ENCODE data around the gene GNG12.

Gene GNG12

DNA sequence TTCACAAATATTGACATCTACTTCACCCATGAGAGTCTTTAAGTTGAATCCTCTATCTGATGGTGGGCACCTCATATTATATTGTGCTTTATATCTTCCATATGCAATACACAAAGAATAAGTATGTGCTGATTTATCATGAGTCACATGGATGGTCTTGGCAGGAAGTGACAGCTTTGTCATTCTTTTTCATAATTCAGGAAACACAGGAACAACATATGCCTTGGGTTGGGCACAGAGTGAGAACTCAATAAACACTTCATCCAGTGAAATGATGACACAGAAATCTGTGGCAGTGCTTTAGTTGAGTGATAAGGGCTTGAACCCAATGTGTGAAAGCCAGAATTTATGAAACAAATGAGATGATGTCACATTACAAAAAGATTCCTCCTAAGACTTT, 107.0 kb downstream of the GNG12 start:
- DNase-seq, result no peak

DNA sequence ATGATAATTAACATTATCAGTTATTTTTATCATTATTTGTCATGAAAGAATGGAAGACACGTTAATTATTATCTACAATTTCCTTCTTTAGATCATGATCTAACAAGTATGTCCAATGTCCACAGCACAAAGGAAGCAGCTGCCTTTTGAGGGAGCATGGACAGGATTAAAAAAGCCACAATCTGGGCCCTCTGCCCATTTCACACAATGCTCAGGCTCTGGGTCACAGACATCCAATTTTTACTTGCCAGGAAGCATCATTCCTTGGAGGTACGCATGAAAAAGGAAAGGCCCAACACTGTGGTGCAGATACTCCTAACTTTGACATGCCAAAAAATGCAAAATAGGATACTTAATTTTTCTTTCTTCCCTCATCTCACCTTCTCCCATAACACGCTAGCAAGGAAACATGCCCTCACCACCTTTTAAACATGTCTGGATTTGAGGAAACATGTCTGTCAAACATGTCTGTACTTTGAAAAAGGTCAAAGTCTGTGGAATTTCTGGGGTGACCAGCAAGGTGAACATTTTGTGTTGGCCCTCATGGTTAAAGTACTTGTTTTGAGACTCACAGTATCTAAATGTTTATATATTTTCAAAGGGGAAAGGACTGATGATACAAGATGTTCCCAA, 108.2 kb downstream of the GNG12 start:
- no peak for DNase-seq

DNA sequence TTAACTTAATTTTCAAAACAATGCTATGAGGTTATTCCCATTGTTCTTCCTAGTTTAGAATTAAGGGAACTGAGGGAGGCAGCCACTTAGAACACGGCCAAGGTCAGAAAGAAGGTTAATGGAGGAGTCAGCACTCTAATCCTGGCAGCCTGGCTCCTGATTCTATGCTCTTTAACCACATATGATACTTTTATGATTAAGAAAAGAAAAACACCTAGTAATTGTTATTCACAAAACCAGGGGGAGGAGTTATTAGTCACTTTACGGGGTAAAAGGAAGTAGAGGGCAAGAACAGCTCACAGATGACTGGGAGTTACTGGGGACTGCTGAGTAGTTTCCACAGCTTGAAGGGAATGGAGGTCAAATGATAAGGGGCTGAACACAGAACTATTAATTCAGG, 109.6 kb downstream of the GNG12 start:
- no peak for DNase-seq

DNA sequence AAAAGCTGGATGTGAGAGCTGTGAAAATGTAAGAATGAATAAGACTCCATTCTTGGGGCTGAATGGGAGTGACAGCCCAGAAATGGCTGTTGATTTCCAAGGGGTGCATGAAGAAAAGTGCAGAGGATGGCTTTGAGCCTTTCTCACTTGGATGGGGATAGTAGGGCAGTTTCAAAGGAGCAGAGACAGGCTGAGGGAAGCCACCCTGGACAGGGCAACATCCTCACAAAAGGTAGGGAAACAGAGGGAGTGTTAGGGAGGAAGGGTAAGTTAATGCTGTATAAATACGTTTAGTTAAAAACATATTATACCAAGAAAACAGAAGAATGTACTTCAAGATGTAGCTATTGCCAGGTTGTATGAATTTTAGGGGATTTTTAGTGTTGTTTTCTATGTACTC, 110.1 kb downstream of the GNG12 start:
- DNase-seq, result no peak

DNA sequence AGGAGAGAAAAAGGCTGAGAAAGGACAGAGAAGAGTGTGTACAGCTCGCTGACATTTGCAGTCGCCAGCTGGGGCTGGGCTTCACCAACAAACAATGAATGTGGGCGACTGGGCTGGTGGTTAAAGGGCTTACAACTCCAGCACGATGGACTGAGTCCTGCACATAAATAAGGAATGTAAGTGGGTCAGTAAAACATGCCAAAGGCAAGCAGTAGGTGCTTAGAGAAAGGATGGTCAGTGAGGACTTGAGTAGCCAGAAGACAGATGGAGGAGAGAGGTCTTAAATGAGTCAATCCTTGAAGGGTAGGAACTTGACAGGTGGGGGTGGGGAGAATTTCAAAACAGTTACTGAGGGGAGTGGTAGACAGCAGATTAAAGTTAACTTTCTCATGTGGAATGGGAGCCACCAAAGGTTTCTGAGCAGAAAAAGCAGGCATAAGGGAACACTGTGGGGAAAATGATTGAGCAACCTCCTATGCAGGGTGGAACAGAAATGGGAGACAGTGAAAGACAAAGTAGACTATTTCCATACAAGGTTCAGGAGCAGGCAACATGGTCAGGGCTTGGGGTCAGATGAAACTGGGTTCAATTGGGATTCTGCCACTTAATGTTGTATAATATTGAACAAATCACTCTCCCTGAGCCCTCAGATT, 110.8 kb downstream of the GNG12 start:
- DNase-seq, result no peak

DNA sequence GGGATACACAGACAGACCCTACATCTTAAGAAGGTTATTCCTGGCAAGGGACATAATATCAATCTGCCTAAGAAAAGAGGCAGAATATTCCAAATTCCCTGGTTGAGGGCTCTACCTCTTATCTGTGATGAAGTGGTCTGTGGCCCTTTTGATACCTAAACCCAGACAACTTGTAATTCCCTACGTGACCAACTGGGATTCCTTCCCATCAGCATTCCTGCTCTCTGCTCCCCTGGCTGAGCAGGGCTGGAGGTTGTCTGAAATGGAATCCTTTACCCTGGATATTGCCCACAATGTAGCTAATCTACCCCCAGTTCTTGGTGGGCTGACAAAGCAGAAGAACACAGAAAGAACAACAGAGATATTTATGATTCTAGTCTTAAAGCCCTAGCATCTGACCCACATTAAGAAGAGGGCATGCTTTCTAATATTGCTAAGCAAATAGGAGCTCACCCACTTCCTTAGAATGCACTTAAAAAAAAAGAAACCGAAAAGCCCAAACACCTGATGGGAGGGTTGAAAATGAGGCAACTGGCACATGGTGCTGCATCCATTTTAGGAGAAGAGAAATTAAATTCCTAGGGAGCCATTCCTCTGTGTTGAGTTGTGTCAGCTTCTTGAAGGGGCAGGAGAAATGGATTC, 111.5 kb downstream of the GNG12 start:
- DNase-seq, result no peak

DNA sequence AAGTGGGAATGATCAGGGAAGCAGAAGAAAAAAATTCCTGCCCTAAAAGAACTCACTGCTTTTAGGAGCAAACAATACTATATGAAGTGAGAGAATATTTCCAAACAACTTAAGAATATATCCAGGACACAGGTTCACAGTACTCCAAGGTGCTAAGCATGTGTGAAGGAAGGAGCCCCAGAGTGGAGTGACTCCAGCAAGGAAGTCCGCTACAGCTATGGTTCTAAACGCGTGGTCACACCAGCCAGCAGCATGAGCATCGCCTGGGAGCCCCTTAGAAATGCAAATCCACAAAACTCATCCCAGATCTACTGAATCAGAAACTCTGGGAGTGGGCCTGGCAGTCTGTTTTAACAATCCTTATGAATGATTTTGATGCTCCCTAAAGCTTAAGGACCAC, 112.2 kb downstream of the GNG12 start:
- no peak for DNase-seq

DNA sequence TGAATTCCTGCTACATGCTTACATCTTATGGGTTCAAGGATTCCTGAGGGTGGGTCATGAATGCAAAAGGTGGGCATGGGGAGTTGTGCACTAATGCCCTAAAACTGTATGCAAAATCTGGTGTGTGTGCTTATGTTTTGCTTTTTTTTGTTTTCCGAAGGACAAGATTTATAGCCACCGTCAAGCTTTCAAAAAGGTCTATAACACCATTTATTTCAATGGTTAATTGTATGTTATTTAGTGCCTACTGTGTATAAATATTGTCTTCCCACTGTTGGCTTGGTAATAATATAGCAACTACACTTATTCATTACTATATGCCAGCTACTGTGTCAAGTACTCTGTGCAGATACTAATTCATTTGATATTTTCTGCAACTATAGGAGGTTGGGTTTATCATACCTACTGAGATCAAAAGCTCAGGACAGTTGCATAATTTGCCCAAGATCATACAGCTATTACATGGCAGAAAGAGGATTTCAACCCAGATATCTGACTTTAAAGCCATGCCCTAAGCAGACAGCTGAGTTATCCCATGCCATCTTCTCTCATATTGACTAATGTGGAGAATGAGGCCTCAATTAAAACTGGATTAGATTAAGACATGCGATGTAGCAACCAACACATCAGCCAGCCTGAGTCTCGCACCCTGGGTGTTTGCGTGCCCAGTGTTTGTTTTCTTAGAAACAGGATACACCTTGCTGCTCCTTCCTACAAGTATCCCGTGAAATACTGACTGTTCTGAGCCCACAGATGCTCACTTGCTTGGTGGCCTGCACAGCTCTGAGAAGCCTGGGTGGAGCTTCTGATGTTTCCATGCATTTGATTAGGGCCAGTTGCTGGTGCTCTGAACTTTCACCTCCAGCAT, 113.7 kb downstream of the GNG12 start:
- no peak for DNase-seq

DNA sequence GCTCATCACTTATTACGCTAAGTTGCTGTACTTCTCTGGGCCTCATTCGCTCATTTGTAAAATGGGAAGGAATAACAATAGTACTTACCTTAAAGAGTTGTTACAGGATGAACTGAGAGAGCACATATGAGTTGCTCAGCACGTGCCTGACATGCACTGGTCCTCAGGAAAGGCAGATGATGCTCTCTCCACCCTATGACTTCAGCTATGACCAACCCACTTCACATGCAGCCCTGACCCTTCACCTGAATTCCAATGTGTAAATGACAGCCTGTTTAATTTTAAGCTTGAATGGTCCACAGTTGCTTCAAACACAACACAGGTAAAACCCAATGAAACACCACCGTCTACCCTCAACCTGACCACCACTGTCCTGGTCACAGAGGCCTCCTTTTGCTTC, 115.4 kb downstream of the GNG12 start:
- DNase-seq, result no peak

DNA sequence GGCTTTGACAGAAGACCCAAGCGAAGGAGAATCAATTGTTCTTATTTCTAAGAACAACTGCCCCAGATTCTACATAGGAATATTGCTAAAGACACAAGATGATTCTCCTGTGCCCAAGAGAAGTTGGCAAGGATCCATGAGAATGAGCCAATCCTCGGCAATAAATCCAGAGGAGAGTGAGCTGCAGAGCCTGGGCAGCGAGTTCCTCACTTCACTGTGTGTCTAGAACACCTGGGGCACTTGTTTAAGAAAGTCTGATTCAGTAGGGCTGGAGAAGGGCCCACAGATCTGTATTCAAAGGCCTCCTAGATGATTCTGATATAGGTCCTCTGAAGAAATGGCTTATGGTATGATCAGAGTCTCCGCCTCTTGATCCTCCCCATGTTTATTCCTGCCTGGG, 116.5 kb downstream of the GNG12 start:
- no peak for DNase-seq

DNA sequence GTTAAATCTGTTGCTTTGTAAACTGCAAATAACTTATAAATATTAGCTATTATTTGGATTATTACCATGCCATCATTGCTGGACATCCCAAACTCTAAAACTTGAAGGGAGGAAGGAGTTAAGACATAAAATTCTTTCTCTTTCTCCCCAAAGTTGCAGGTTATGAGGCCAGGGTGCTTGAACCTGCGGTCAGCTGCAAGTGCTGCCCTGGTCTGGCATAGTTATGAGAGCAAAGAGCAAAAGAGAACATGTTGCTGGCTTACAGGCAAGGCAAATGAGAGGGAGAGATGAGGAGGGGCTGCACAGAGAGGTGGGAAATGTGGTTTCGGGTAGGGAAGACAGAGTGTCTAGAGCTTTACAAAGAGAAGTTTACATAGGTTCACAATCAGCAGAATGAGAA, 117.4 kb downstream of the GNG12 start:
- DNase-seq, result no peak

DNA sequence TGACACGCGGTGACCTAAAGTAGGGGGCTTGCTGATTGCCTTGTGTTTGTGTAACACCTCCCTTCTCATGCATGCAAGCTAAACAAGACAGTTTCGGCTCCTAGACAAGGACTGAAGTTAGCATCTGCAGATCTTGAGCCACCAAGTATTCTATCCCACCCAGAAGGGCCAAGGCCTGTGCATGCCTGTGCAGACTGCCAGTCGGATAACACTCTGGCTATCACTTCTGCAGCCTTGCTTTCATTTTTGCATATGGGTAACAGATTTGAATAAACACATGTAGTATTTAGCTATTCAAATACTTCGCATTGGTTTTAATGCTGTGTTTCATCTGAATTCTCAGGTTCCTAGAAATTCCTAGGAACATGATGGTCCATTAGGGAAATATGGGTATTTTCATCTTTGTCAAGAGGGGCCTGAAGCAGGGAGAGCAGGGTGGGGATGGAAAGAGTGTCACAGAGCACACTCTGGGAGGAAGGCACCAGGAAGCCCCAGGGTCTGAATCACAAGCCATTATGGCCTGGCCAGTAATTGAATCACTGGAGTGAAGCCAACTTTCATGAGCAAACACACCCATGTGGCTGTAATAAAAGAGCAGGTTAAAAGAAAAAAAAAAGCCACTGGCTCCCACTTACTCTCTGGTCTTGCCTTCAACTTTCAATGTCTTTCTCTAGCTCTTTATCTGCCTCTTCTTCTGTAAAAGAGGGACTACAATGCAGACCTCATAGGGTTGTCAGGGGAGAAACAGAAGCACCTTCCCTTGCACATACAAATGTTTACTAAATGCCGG, 120.0 kb downstream of the GNG12 start:
- DNase-seq, result no peak

DNA sequence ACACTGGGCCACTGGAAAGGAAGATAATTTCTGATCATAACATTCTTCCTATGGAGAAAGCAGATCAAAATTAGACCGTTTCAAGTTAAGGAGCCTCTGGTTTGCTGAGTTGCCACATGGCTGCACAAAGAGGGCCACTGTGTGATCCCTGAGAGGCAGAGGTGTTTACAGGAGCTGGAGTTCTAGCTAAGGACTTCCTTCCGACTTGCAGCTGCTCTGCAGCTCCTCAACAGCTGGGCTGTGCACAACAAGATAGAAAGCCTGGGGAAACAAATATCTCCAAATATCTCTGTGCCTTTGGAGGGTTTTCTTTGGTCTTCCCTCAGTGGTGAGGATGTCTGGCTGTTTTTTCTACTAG, 121.4 kb downstream of the GNG12 start:
- no peak for DNase-seq

DNA sequence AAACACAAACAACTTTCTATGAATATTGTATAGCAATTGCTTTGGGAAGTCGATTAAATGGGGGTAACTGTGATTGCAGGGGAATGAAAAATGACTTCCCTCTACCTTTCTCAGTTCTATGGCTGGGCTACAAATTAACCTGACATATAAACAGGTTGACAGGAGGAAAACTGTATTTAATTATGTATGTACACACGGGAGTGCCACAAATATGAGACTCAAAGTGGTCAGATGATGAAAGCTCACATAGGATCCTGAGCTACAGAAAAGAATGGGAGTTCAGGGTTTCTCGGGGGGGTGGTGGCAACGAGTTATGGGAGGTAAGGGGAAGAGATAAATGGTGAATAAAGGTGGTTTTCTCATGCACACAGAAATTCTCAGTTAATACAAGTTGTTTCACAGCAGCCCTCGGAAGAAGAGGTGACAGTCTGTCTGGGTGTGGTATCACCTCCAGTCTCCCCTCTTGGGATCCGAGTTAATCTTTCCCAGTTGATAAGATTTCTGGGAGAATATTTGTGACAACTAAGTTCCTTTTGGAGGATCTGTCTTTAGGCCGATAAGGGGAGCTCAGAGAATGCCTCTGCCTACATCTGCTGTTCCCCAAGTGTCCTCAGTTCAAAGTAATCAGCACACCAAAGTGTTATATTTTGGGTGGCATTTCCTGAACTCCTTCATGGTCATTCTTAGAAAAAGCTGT, 122.0 kb downstream of the GNG12 start:
- DNase-seq, result no peak

DNA sequence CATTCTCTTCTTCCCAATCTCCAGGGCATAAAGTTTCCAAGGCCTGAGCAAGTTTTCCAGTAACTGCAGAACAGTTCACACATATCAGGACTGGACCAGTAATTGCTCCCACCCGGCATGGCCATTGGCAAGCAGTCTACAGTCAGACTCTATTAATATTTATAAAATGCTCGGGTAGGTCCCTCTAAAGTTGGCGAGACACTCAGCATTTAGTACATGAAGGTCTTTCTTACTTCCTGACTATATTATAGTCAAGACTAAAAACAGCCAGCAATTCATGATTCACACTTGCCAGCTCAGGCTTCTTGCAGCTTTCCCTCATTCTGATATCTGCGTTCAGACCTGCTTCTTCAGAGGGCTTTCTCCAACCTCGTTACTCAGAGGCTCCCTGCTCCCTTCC, 122.8 kb downstream of the GNG12 start:
- no peak for DNase-seq

DNA sequence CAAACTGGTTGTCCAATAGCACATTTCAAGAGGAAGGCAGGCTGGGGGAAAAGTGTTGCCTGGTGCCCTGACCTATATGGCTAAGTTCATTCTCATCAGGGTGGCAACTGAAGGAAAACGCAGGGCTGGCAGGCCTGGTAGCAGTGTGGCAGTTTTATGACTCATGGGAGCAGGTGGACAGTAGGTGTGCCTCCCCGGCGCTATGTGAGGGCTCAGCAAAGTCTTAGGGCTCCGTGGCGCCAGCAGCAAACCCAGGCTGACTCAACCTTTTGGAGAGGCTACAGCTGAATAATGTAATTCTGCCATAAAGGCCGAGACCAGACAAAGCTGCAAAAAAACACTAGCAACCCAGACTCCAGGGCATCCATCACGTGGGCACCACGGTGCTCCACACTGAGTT, 124.7 kb downstream of the GNG12 start:
- no peak for DNase-seq

DNA sequence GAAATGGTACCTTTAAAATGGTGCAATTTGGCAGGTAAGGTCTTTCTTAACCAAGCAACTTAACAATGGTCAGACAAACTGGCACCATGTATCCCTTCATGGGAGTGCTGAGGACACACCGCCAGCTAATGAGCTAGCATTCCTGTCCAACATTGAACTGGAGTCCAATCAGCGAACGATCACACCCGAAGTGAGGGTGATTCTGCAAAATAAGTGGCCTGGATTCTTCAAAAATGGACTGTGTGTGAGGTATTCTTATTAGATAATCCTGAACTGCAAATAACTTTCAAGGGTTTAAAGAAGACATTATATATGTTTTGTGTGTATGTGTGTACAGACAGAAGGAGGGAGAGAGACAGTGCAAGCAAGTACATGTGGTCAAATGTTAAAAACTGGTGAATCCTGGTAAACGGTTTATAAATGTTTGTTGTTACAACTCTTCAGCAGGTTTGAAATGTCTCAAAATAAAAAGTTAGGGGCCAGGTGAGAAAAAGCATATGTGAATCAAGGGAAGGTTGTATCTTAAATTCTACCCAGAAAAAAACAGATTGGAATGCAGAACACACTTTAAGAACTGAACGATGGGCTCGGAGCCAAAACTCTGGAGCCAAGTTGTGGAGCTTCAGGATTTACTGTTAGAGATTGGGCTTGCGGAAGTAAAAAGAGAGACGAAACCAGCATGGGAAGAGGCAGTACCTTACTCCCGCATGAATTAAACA, 127.4 kb downstream of the GNG12 start:
- DNase-seq, result no peak

DNA sequence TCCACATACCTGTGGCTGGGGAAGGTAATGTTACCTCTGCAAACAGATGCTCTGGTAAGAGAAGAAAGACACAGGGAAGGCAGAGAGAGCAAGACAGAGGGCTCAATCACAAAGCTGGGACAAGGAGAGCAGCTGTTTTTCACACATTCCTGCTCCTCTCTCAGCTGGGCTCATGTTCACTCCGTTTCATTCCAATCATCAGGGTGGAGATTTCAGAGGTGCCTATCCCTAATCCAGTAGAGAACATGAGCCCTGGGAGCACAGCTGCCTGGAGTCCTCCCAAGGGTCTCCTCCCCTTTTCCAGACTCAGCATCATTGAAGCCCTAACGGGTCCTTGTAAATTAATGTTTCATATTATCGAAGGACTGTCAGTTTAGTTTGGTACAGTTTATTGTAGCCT, 128.9 kb downstream of the GNG12 start:
- DNase-seq, result no peak

DNA sequence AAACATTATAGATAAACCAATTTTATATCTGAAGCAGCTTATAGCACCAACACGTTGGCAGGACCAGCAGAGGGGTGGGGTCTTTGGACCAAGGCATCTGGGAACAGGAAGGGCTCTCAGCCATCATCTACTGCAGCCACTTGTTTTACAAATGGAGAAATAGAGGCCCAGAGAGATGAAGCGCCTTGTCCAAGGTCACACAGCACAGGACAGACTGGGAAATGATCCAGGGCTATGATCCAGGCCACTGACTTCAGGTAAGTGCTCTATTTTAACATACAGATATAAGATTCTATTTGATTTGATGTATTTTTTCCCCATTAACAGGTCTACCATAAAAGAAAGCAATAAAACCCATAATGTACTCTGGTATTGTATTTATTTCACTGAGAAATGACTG, 131.4 kb downstream of the GNG12 start:
- no peak for DNase-seq

DNA sequence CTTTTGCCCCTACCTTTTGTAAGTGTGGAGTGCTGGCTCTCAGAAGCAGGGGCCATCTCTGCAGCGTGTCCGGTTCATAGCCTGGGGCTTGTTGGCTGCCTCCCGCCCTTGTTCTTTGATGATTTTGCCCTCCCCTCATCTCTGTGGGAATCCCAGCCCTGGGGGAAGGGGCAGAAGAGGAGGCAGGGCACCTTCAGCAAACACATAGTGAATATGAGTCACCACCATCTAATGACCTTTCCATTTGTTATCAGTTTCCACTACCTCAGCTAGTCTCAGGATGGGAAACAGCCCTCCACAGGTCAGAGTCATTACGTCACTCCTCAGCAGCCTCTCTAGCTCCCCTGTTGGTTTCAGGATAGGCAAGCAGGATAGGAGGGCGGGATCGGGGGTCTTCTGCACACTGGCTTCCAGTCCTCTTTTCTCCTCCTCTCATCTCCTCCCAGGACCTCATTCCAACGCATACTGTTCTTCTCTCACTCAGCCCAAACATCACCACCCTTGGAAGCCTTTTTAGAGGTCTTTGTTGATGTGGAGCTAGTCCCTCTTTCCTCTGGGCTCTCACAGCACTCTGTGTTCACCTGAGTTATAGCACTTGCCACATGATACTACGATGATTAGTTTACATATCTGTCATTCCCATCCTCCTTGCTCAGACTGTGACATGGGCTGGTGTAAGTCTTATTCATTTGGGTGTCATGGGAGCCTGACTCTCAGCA, 132.4 kb downstream of the GNG12 start:
- DNase-seq, result no peak

DNA sequence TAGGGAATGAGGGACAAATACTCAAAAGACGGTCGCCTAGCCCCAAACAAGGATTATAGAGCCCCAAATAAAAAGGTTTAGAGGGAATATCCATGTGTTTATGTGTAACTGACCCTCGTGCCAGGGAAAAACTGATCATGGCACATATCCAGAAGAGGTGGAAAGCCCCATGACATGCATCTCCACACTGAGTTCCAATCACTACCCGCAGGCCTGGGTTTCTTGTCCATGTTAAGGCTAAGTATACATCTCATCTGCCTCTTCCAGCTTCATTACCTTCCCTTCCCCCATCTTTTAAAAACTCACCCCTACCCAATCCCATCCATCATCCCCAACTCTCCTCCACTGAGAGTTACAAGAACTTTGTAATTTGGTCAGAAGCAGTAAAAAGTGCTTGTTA, 133.0 kb downstream of the GNG12 start:
- no peak for DNase-seq

Measured in activated naive CD4-positive, alpha-beta T cell (primary cell).